Measurements from ENCODE around the gene FAM181A.

DNA sequence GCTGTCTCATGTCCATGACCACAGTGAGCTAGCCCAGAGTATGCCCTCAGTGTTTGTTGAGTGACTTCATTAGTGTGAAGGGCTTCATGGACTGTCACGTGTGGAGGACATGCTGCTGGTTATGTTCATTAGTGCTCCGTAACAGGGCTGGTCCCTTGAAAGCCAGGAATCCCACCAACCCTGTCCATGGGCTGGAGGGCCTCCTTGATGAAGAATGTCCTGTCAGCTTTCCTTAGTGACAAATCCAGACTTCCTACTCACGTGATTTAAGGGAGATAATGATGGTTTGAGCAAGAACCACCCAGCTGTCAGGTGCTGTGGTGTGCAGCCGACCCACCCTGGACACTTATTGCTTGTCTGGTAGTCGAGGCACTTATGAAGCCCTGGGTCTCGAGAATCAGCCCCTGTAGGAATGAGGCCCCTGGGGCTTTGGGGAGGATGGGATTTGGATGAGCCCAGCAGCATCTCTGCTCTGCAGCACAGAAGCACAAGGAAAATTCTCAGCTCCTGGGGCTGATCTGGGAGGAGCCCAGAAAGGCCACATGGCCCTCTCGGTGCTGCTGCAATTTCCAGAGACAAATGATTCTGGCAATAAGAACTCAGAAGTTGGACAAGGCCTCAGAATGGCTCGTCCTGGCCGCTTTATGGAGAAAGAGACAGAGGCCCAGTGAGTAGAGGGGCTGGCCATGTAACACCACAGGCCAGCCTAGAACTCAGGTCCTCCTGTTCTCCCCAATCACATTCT, 37.2 kb upstream of the FAM181A start:
- TF ChIP-seq GATA2 (IDR thresholded peaks at IDR 0.05; ENCODE audit: low read depth, low read length), result no peak
- TF ChIP-seq GATA3 (IDR thresholded peaks at IDR 0.05; ENCODE audit: low read depth, low read length), result no peak
